A549 treated with AZD9567 at 1 μM for 4 hours (cell line): Measurements from ENCODE around the gene GALNT9. TPM values are rescaled to one million over a fixed set of nuclear protein-coding genes. Genes with fewer than 3 reads are reported as not detected.

Experiments used
- total RNA-seq: library from RNA; stranded (reverse); fragments of 200-300 nt; extraction: Qiagen RNA extraction; gene quantifications from 5 replicates; pipeline ENCODE4 v1.2.3, GENCODE V29; 2022; ENCODE audit not compliant: insufficient read depth

The GALNT9 gene
- total RNA-seq: 3.6 to 6.0 TPM (median 4.2 TPM) in 5 replicates

DNA sequence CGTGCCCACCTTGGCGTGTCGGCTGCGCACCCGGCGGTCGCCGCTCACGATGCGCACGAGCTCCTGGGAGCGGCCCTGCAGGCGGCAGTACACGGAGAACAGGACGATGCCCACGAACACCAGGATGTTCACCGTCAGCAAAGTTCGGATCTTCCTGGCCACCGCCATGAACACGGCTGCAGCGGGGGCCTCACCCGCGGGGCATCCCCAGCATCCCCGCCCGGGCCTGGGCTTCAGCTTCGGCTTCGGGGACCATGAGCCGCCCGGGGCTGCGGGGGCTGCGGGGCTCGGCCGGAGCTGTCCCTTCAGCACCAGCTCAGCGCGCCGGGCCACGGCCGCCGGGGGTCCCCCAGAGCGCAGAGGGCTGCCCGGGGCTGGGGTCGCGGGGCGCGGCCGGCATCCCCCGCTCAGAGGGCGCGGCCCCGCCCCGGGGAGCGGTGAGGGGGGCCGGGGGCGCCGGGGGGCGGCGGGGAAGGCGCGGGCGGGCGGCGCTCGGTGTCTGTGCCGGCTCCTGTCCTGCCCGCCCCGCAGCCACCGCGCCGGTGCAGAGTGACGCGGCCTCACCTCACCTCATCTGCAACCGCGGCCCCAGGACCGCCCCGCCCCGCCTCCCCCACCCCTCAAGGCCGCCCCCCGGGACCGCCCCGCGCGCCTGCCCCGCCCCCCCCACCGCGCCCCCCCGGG, at the start of gene GALNT9:
Gene GALNT9, minus strand, starts transcription at position 554 of the 684 bp plus-strand sequence. Its CDS starts 386 bp downstream, at position 168.

Other genes with a start within 250 kb of the GALNT9 start
- 29.7 to 36.4 TPM (median 32.0 TPM) in 5 replicates for gene DDX51, start 185.3 kb downstream of the GALNT9 start, total RNA-seq
- gene NOC4L, start 185.1 kb downstream of the GALNT9 start, total RNA-seq: 47.7 to 66.1 TPM (median 59.7 TPM) in 5 replicates
- gene FBRSL1, start 160.6 kb upstream of the GALNT9 start, total RNA-seq: 72.1 to 90.2 TPM (median 80.1 TPM) in 5 replicates